Gastroesophageal sphincter (tissue), 3 donors: Measurements from ENCODE around the gene ERG.

Experiments
- EP300 ChIP-seq: sonication (generic); formaldehyde crosslinking; IDR thresholded peaks from one replicate; pipeline ENCODE4 v1.6.1; 2017; ENCODE audit warnings: antibody characterized with exemption, mild to moderate bottlenecking
- POLR2A ChIP-seq, 2 donors: fragments of 450-650 bp; IDR thresholded peaks; one replicate each; pipeline ENCODE4 v1.6.1; 2017; ENCODE audit warnings: antibody characterized with exemption in 2 of 2, mild to moderate bottlenecking in 2 of 2, moderate library complexity in 1 of 2
- POLR2AphosphoS5 ChIP-seq: sonication (generic); formaldehyde crosslinking; IDR thresholded peaks from one replicate; pipeline ENCODE4 v1.6.1; 2017; ENCODE audit warnings: antibody characterized with exemption
- TF ChIP-seq, protein P1 (sequence below), 4 experiments: fragments of 200-600 bp in 2 of 4; fragments of 450-650 bp in 2 of 4; sonication (generic) in 1 of 4; IDR thresholded peaks; one replicate each; pipeline ENCODE4 v1.5.1; 2017 to 2019; ENCODE audit warnings: antibody characterized with exemption in 4 of 4, mild to moderate bottlenecking in 2 of 4, moderate library complexity in 2 of 4

DNA sequence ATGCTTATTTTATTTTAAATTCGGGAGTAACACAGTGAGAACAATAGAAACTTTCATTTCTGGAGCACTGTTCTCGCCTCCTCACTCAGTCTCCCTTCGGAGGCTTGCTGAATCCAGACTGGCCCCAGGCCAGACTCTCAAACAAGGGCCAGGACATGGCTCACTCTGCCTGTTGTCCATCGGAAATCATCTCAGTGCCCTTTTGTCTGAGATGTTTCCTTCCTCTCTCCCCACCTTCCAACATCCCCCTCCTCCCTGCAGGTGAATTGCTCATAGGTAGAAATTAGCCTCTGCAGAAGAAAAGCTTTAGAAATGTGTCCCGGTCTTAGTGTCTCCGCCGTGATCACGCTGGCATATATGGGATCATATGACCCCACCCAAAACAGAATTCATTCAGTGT is 55.2 kb downstream of the ERG start:
- TF ChIP-seq, protein P1, sequence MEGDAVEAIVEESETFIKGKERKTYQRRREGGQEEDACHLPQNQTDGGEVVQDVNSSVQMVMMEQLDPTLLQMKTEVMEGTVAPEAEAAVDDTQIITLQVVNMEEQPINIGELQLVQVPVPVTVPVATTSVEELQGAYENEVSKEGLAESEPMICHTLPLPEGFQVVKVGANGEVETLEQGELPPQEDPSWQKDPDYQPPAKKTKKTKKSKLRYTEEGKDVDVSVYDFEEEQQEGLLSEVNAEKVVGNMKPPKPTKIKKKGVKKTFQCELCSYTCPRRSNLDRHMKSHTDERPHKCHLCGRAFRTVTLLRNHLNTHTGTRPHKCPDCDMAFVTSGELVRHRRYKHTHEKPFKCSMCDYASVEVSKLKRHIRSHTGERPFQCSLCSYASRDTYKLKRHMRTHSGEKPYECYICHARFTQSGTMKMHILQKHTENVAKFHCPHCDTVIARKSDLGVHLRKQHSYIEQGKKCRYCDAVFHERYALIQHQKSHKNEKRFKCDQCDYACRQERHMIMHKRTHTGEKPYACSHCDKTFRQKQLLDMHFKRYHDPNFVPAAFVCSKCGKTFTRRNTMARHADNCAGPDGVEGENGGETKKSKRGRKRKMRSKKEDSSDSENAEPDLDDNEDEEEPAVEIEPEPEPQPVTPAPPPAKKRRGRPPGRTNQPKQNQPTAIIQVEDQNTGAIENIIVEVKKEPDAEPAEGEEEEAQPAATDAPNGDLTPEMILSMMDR (IDR thresholded peaks at IDR 0.05): no peak
- TF ChIP-seq POLR2AphosphoS5: no peak
- TF ChIP-seq EP300: no peak
- no peak for TF ChIP-seq POLR2A (IDR thresholded peaks at IDR 0.05)
